Neuron (in vitro differentiated cells): ENCODE measurements around the gene STARD10.

ENCODE experiments used
- H2AFZ ChIP-seq: one replicate; pipeline ENCODE4 v1.6.1; 2013; ENCODE audit warnings: low read depth, mild to moderate bottlenecking, inconsistent platforms, low read length, moderate library complexity
- H3K27me3 ChIP-seq: one replicate; pipeline ENCODE4 v1.6.1; 2013; ENCODE audit warnings: low read length; ENCODE audit not compliant: insufficient read depth
- H3K36me3 ChIP-seq: one replicate; pipeline ENCODE4 v1.6.1; 2013; ENCODE audit warnings: low read length; ENCODE audit not compliant: insufficient read depth
- H3K4me1 ChIP-seq: one replicate; pipeline ENCODE4 v1.6.1; 2013; ENCODE audit warnings: low read length; ENCODE audit not compliant: insufficient read depth
- H3K4me3 ChIP-seq: 2 replicates; pipeline ENCODE4 v1.5.1; 2013; ENCODE audit warnings: mild to moderate bottlenecking, low read length, moderate library complexity
- H3K9me3 ChIP-seq: one replicate; pipeline ENCODE4 v1.6.1; 2013; ENCODE audit warnings: low read length

Gene STARD10

GRCh38 chr11:72744474-72744873 is 49.4 kb downstream of the STARD10 start:
- Histone ChIP-seq H3K36me3 (no peaks in the 10 kb centered on the region), H3K9me3 (no peaks in the 10 kb centered on the region), H3K4me3 (no peak overlapping the region), H3K27me3 (no peaks in the 10 kb centered on the region), H3K4me1 (peaks cover 4% of the 10 kb centered on the region), H2AFZ (no peak overlapping the region)

- H2AFZ ChIP-seq: no peak overlapping the region
- H3K27me3 ChIP-seq: no peaks in the 10 kb centered on the region
- H3K4me3 ChIP-seq: no peak overlapping the region
- H3K4me1 ChIP-seq: peaks cover 4% of the 10 kb centered on the region
- no peaks in the 10 kb centered on the region for H3K9me3 ChIP-seq
- no peaks in the 10 kb centered on the region for H3K36me3 ChIP-seq
Observed at GRCh38 chr11:72743321-72744221, 50.3 kb downstream of the STARD10 start.

- Histone ChIP-seq H3K4me3 (no peak overlapping the region), H3K27me3 (no peaks in the 10 kb centered on the region), H3K9me3 (no peaks in the 10 kb centered on the region), H3K36me3 (no peaks in the 10 kb centered on the region), H3K4me1 (peaks cover 4% of the 10 kb centered on the region), H2AFZ (no peak overlapping the region)
Observed at GRCh38 chr11:72742513-72743320, 51.1 kb downstream of the STARD10 start.

- H3K9me3 ChIP-seq: no peaks in the 10 kb centered on the region
- H3K4me1 ChIP-seq: peaks cover 4% of the 10 kb centered on the region
- H3K27me3 ChIP-seq: no peaks in the 10 kb centered on the region
- H3K4me3 ChIP-seq: no peak overlapping the region
- no peaks in the 10 kb centered on the region for H3K36me3 ChIP-seq
- H2AFZ ChIP-seq: no peak overlapping the region
Observed at GRCh38 chr11:72741849-72742512, 51.9 kb downstream of the STARD10 start.

GRCh38 chr11:72741429-72741833 is 52.4 kb downstream of the STARD10 start:
- H3K36me3 ChIP-seq: no peaks in the 10 kb centered on the region
- H2AFZ ChIP-seq: no peak overlapping the region
- H3K4me3 ChIP-seq: no peak overlapping the region
- H3K4me1 ChIP-seq: peaks cover 4% of the 10 kb centered on the region
- no peaks in the 10 kb centered on the region for H3K9me3 ChIP-seq
- H3K27me3 ChIP-seq: no peaks in the 10 kb centered on the region

GRCh38 chr11:72740562-72741428 is 53.1 kb downstream of the STARD10 start:
- Histone ChIP-seq H3K36me3 (no peaks in the 10 kb centered on the region), H3K9me3 (no peaks in the 10 kb centered on the region), H2AFZ (no peak overlapping the region), H3K4me3 (no peak overlapping the region), H3K27me3 (no peaks in the 10 kb centered on the region), H3K4me1 (peaks cover 4% of the 10 kb centered on the region)

- no peaks in the 10 kb centered on the region for H3K27me3 ChIP-seq
- H3K36me3 ChIP-seq: no peaks in the 10 kb centered on the region
- peaks cover 4% of the 10 kb centered on the region for H3K4me1 ChIP-seq
- H3K4me3 ChIP-seq: no peak overlapping the region
- no peaks in the 10 kb centered on the region for H3K9me3 ChIP-seq
- H2AFZ ChIP-seq: no peak overlapping the region
Observed at GRCh38 chr11:72740060-72740424, 53.8 kb downstream of the STARD10 start.

GRCh38 chr11:72739240-72740059 is 54.4 kb downstream of the STARD10 start:
- Histone ChIP-seq H3K27me3 (no peaks in the 10 kb centered on the region), H3K9me3 (no peaks in the 10 kb centered on the region), H3K4me3 (no peak overlapping the region), H3K4me1 (peaks cover 4% of the 10 kb centered on the region), H3K36me3 (no peaks in the 10 kb centered on the region), H2AFZ (no peak overlapping the region)

- H3K4me3 ChIP-seq: no peak overlapping the region
- H3K36me3 ChIP-seq: no peaks in the 10 kb centered on the region
- peaks cover 4% of the 10 kb centered on the region for H3K4me1 ChIP-seq
- H3K27me3 ChIP-seq: no peaks in the 10 kb centered on the region
- H2AFZ ChIP-seq: no peak overlapping the region
- H3K9me3 ChIP-seq: no peaks in the 10 kb centered on the region
Observed at GRCh38 chr11:72738199-72739141, 55.4 kb downstream of the STARD10 start.

GRCh38 chr11:72737336-72737735 is 56.5 kb downstream of the STARD10 start:
- no peaks in the 10 kb centered on the region for H3K9me3 ChIP-seq
- H3K36me3 ChIP-seq: no peaks in the 10 kb centered on the region
- H3K27me3 ChIP-seq: no peaks in the 10 kb centered on the region
- no peak overlapping the region for H3K4me3 ChIP-seq
- H2AFZ ChIP-seq: no peak overlapping the region
- H3K4me1 ChIP-seq: peaks cover 4% of the 10 kb centered on the region

- Histone ChIP-seq H3K4me1 (peaks cover under 1% of the 10 kb centered on the region), H2AFZ (no peak overlapping the region), H3K36me3 (no peaks in the 10 kb centered on the region)
Observed at GRCh38 chr11:72736452-72737069, 57.3 kb downstream of the STARD10 start.

More at GRCh38 chr11:72736452-72737069, 57.3 kb downstream of the STARD10 start:
- Histone ChIP-seq H3K4me3 (no peak overlapping the region), H3K27me3 (no peaks in the 10 kb centered on the region), H3K9me3 (no peaks in the 10 kb centered on the region)
